WTC11 (cell line): ENCODE measurements around the gene SPATA3.

Source experiments
- ATF3 ChIP-seq: sonication (generic); formaldehyde crosslinking; conservative IDR thresholded peaks from 2 replicates; pipeline ENCODE4 v1.8.1; 2022; ENCODE audit warnings: mild to moderate bottlenecking, missing genetic modification reagents
- CREB1 ChIP-seq: sonication (generic); formaldehyde crosslinking; IDR thresholded peaks from 2 replicates; pipeline ENCODE4 v1.8.0; 2023; ENCODE audit warnings: mild to moderate bottlenecking, missing genetic modification reagents
- CTCF ChIP-seq: fragments of 200-600 bp; IDR thresholded peaks from 2 replicates; pipeline ENCODE4 v1.8.0; 2022; ENCODE audit warnings: antibody characterized with exemption
- NFATC4 ChIP-seq: fragments of 250-450 bp; sonication (Bioruptor Pico); IDR thresholded peaks from 2 replicates; pipeline ENCODE4 v1.9.0; 2021; ENCODE audit warnings: mild to moderate bottlenecking
- TP53 ChIP-seq: sonication (generic); formaldehyde crosslinking; IDR thresholded peaks from 2 replicates; pipeline ENCODE4 v1.8.1; 2023; ENCODE audit warnings: mild to moderate bottlenecking, missing genetic modification reagents
- USF1 ChIP-seq: sonication (generic); formaldehyde crosslinking; IDR thresholded peaks from 2 replicates; pipeline ENCODE4 v1.8.0; 2022; ENCODE audit warnings: mild to moderate bottlenecking, missing genetic modification reagents

GRCh38 chr2:230969659-230970015, 26.3 kb upstream of the SPATA3 start:
- TF ChIP-seq CTCF (no peak), USF1 (CRISPR knock-in tag) (no peak), ATF3 (CRISPR knock-in tag) (no peak), CREB1 (no peak), NFATC4 (CRISPR knock-in tag) (no peak), TP53 (CRISPR knock-in tag) (no peak)
